ENCODE data around the gene USP21.

DNA sequence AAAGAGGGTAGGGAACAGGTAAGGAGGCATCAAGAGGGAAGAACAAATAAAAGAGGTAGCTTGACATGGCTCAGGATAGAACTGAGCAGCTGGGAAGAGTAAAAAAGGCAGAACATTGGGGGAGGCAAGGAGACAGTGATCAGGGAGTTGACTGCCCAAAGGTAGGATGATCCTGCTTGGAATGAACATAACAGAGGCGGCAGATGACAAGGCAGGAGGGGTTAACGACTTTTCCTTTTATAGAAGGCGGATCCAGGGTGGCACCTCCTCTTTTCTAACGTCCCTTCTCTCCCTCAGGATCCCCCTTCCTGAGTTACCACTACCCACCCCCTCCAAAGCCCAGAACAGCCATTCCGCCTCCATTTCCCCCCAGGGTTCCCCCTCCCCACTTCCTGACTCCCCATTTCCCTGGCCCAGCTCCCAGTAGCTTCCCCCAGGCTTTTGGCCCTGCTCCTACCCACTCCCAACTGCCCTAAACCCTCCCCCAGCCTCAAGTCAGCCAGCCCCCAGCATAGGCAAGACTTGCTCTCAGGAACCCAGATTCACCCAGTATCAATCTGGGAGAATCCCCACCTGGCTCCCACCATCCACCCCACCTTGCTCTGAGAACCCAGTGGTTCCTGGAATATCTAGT lies 40.3 kb downstream of the USP21 start:
- TF ChIP-seq CTCF (conservative IDR thresholded peaks at IDR 0.05 in 1 of 2, IDR thresholded peaks at IDR 0.05 in 1 of 2; ENCODE audit: extremely low read depth in 1 of 2, insufficient read depth in 1 of 2, low read depth in 1 of 2, low read length in 2 of 2) (no peak), EZH2 (IDR thresholded peaks at IDR 0.05; ENCODE audit: borderline replicate concordance, low read length) (no peak)
